GM18873 (cell line): ENCODE results near the gene DNAJC1.

Experiments used
- ATAC-seq: cut with Tn5 transposase; IDR thresholded peaks from one replicate; pipeline ENCODE4 v1.9.1; 2021; ENCODE audit warnings: mild to moderate bottlenecking, moderate library complexity, moderate number of reproducible peaks; ENCODE audit not compliant: unreplicated experiment, low FRiP score

DNAJC1 gene

GRCh38 chr10:21791276-21791675, 212.3 kb downstream of the DNAJC1 start:
- ATAC-seq = no peak

GRCh38 chr10:21776883-21777282, 226.6 kb downstream of the DNAJC1 start:
- no peak for ATAC-seq

- ATAC-seq = no peak
Observed at GRCh38 chr10:21771219-21771618, 232.3 kb downstream of the DNAJC1 start.

GRCh38 chr10:21769041-21769440, 234.5 kb downstream of the DNAJC1 start:
- ATAC-seq = no peak

GRCh38 chr10:21764466-21765189, 238.9 kb downstream of the DNAJC1 start:
- no peak for ATAC-seq

DNA sequence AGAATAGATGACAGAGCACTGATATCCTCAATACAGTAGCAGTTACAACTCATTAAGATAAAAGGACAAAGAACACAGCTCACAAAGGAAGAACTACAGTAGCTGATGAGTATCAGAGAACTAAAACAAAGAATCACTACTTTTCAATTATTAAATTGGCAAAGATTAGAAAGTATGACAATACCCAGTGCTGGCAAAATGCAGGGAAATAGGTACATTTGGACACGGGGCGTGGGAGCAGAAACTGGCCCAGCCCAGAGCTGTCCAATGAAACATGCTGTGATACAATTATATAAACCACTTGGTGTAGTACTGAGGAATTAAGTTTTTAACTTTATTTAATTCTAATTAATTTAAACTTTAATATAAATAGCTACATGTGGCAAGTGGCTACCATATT, 243.2 kb downstream of the DNAJC1 start:
- ATAC-seq = no peak

DNA sequence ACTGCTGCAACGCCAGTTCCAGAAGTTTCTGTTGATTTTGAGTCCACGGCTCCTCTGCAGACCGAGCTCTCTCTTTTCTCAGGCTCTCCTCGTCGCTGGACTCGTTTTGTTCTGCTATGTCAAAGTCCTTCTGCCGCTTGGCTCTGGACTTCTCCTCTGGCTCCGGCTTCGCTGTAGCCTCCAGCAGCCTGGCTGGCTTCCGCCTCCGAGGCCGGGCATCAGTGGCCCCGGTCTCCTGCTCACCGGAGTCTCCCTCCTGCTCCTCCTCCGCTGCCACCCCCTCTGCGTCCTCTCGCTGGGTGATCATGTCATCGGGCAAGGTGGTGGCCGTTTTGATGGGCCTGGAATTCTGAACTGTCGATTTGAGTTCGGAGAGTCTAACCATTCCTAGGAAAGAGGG, 244.3 kb downstream of the DNAJC1 start:
- no peak for ATAC-seq

DNA sequence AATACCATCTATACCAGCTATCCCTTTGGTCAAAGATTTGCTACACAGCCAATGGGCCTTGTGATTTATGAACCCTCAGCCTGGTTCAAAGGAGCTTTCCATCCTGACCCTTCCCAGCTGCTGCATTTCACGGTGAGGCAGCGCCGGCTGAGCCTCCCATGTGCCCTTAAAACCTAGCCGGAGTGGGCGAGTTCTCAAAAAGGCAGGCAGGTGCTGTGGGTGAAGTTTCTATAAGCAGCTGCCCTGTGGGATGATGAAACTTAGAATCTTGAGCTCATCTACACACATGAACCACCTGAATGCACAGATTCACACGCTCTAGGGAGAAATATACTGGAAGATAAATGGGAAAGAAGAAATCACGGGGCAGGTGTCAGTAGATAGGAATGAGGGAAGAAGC, 244.8 kb downstream of the DNAJC1 start:
- ATAC-seq = no peak

DNA sequence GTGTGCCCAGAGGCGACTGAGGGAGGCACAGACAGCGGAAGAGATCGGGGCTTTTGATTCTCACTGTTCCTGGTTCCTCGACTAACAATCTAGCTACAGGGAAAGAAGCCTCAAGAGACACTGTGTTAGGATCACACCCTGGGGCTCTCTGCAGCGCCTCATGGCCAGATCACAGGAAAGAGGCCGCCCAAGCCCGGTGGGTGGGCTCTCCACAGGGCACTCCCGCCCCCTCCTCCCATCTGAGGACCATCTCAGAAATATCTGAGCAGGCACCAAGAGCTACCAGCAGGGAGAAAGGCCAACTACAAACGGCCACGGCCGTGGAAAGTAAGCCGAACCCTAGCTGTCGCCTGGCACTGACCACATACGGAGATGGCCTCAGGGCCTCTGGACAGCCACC, 245.3 kb downstream of the DNAJC1 start:
- no peak for ATAC-seq

DNA sequence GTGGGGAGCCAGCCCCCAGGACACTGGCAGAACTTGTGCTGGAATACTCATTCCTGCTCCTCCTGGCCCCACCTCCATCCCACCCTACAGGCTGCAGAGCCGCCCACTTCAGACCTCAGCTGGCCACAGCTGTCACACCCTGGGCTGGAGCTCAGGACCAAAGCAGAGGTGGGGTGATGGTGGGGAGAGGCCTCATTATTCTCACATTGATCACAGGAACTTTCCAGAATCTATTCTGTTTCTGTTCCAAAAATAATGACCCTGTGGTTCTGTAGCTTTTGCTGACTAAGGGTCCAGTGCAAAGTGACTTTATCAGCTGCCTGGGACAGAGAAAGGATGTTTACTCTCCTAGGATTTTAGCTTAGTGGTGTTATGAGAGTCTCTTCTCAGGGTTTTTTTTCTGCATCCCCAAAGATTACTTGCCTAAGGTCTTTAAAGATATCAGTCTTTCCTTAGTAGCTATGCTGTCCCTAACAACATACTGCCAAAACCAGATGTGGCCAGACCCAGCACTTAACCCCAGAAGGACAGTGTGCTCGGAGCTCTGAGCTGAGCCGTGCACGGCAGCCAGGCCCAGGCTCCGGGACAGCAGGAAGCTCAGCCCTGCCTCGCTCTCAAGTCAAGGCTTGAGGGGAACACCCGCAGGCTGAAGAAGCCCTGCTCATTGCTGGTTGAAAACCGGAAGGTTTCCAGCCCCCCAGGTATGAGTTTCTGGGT, 246.2 kb downstream of the DNAJC1 start:
- no peak for ATAC-seq

GRCh38 chr10:21756707-21757106, 246.8 kb downstream of the DNAJC1 start:
- no peak for ATAC-seq

GRCh38 chr10:21754410-21755011, 249.0 kb downstream of the DNAJC1 start:
- no peak for ATAC-seq

- ATAC-seq = no peak
Observed at GRCh38 chr10:21753497-21754270, 249.8 kb downstream of the DNAJC1 start.

- ATAC-seq = no peak
Observed at GRCh38 chr10:21751341-21752310, 251.9 kb downstream of the DNAJC1 start.

- ATAC-seq = no peak
Observed at GRCh38 chr10:21750424-21750823, 253.1 kb downstream of the DNAJC1 start.

- no peak for ATAC-seq
Observed at GRCh38 chr10:21749788-21750187, 253.7 kb downstream of the DNAJC1 start.

DNA sequence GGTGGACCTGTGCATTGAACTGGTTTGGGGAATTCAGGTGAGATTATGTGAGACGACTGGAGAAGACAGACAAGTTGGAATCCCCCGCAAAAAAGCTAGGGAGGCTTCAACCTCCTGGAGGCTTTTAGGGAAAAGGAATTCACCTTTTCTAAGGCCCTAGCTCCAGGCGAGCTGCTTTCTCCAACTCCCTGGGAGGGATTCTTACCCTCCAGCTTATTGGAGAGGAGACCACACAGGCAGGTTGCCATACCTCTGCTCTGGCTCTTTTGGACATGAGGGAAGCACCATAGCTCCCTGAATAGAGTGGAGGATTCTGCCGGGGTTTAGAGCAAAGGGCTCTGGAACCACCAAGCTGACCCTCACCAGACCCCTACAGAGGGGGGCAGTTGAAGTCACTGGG, 255.7 kb downstream of the DNAJC1 start:
- ATAC-seq = no peak

DNA sequence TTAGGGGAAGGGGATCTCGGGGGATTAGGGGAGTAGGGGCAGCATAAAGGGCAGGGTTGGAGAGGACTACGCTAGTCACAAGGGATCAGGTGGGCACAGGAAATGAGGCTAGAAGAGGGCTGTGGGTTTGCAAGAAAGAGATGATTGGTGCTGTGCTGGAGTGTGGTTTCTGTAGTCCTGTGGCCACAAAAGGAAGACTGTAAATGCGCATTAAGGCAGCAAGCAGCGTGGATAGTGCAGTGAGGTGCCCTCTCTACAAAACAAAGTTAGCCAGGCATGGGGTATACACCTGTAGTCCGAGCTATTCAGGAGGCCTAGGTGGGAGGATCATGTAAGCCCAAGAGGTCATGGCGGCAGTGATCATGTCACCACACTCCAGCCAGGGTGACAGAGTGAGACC, 257.4 kb downstream of the DNAJC1 start:
- ATAC-seq = no peak

DNA sequence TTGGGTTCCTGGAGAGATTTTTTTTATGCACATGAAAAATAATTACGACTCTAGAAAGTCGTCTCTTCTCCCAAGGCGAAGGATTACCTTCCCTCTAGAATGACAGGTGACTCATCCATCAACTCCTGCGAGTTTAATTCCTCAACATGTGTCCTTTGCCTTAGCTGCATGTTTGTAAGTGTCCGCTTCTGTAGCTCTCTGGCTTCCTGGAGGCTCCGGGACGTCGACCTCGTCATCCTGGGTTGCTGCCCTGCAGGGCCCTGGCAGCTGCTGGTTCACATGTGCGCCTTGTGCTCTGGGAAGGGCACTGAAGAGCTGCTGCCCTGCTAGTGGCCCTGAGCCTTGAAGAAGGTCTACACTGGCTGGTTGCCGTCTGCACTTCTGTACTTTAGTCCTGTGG, 259.3 kb downstream of the DNAJC1 start:
- ATAC-seq = no peak
